T-helper 9 cell (primary cell): ENCODE measurements around the gene LINGO3.
"Not testable (repeated sequence)": the region's sequence is repeated elsewhere in the genome, so short reads cannot be mapped to it uniquely, and the experiment has no call there.

Experiments used
- DNase-seq: peaks from one replicate; pipeline ENCODE4 v3.0.0-alpha.2; 2020

Gene LINGO3

GRCh38 chr19:2302319-2303210, 5.4 kb downstream of the LINGO3 start:
- no peak for DNase-seq

GRCh38 chr19:2300533-2300932, 7.4 kb downstream of the LINGO3 start:
- no peak for DNase-seq

GRCh38 chr19:2296141-2296540, 11.8 kb downstream of the LINGO3 start:
- DNase-seq: no peak

- DNase-seq: no peak
Measured at GRCh38 chr19:2294687-2295335, 13.1 kb downstream of the LINGO3 start.

GRCh38 chr19:2291185-2291751, 16.7 kb downstream of the LINGO3 start:
- no peak for DNase-seq

GRCh38 chr19:2290441-2291184, 17.3 kb downstream of the LINGO3 start:
- DNase-seq: no peak

- peak; percentile 38 for DNase-seq
Measured at GRCh38 chr19:2289714-2290435, 18.1 kb downstream of the LINGO3 start.

GRCh38 chr19:2288818-2289713, 18.9 kb downstream of the LINGO3 start:
- no peak for DNase-seq

- no peak for DNase-seq
Measured at GRCh38 chr19:2288338-2288817, 19.6 kb downstream of the LINGO3 start.

- DNase-seq: no peak
Measured at GRCh38 chr19:2287585-2288337, 20.2 kb downstream of the LINGO3 start.

GRCh38 chr19:2286402-2287140, 21.4 kb downstream of the LINGO3 start:
- DNase-seq: no peak

GRCh38 chr19:2283835-2284507, 24.0 kb downstream of the LINGO3 start:
- DNase-seq: no peak

- no peak for DNase-seq
Measured at GRCh38 chr19:2282862-2283237, 25.1 kb downstream of the LINGO3 start.

- no peak for DNase-seq
Measured at GRCh38 chr19:2282062-2282861, 25.7 kb downstream of the LINGO3 start, which contains the start of gene PEAK3. Gene PEAK3 (minus strand): TSS chr19:2282175. CDS start chr19:2280931, 1,244 bp downstream.

GRCh38 chr19:2281265-2282061, 26.5 kb downstream of the LINGO3 start:
- not testable (repeated sequence) for DNase-seq

GRCh38 chr19:2280633-2281264, 27.2 kb downstream of the LINGO3 start:
- no peak for DNase-seq
